GM04503 (cell line): ENCODE results near the gene CR1.
"Not testable (repeated sequence)": the region's sequence is repeated elsewhere in the genome, so short reads cannot be mapped to it uniquely, and the experiment has no call there.

Experiments used
- DNase-seq: peaks from one replicate; pipeline ENCODE4 v3.0.0-alpha.2; 2012; ENCODE audit warnings: low read depth

The CR1 gene

DNA sequence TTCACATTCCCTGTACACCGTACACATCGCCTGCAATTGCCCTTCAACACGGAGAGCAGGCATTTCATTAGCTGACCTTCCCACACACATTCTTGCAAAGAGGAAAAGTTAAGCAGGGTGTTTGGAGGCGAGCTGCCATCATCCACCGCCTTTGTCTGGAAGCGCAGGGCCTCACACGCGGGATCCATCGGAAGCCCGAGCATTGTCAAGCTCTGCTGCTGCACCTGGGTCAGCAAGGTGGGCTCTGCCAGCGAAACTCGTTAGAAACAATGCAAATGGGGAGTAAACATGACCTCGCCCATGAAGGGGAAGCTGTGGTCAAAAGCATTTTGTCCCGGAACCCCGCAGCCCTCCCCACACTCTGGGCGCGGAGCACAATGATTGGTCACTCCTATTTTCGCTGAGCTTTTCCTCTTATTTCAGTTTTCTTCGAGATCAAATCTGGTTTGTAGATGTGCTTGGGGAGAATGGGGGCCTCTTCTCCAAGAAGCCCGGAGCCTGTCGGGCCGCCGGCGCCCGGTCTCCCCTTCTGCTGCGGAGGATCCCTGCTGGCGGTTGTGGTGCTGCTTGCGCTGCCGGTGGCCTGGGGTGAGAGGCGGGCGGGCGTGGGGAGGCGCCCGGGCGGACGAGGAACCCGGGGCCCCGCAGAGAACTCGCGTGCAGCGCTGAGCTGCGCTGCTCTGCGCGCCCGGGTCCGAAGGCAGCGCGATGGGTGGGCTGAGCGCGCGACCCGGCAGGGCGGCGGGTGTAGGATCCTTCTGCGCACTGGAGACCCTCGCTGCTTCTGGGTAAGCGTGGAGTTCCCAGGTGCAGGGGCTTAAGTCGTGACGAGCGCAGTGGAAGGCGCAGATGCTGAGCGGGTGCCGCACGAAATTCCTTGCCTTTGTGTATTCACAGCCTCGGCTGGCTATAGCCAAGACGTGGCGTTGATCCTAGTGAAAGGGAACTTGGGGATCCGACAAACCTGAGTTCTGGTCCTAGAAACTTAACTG lies at the start of gene CR1:
CR1 (plus strand) TSS at position 357 of the 992 bp plus-strand sequence; CDS start at position 468, 111 bp downstream.
- DNase-seq: no peak

DNA sequence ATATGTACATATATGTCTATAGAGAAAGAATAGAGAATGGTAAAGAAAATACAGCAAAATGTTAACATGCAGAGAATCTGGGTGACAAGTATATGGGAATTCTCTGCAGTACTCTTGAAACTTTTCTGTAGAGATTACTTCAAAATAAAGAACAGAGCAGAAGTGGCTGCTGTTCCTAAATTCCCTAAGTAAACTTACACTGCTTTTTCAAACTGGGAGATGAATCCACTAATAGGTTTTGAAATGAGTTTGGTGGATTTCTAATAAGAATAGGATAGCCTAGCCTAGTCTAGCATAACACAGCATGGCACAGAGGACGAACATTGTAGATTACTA lies 42.3 kb upstream of the CR1 start:
- no peak for DNase-seq

GRCh38 chr1:207454046-207454964 lies 41.7 kb upstream of the CR1 start, which contains the start of gene CR2:
TSS of gene CR2 (plus strand) at chr1:207454328. CDS start at chr1:207454419, 91 bp downstream.
- DNase-seq: no peak

DNA sequence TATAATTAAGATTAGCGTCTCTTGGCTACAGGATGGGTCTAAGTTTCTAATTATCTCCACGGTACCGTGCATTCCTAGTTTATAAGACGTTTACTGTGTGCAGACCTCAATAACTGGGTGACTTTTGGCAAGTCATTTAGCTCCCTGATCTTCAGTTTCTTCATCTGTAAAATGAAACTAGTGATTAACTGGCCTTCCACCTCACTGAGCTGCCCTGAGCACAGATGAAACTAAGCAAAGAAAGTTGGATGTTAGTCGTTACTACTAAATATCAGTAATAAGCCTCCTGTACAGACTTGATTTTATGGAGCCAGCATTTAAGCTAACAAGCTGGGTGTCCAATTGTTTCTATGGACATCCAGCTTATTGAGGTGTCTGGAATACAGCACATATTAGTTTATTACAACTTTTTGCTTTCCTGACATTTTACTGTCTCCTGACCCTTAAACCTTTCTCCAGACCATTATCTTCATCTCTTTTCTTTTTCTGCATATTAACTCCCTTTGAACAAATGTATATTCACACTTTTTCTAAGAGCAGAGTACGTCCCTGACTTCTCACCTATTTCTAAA lies 40.7 kb upstream of the CR1 start:
- no peak for DNase-seq

DNA sequence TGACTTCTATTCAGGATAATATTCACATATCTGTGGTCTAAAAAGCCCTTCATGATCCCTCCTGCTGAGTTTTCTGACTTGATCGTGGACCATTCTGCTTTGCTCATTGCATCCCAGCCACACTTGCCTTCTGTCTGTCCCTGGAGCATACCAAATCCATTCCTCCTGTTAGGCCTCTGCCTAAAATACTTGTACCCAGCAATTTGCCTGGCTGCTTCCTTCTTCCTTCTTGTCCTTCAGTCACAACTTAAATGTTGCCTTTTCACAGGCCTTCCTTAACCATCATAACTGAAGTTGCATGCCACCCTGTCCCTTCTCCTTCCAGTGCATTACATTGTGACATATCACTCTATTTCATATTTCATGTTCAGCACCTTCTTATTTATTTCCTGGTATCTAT lies 37.5 kb upstream of the CR1 start:
- no peak for DNase-seq

GRCh38 chr1:207459008-207459407 lies 36.9 kb upstream of the CR1 start:
- DNase-seq: no peak

- no peak for DNase-seq
Measured at GRCh38 chr1:207461649-207462048, 34.3 kb upstream of the CR1 start.

DNA sequence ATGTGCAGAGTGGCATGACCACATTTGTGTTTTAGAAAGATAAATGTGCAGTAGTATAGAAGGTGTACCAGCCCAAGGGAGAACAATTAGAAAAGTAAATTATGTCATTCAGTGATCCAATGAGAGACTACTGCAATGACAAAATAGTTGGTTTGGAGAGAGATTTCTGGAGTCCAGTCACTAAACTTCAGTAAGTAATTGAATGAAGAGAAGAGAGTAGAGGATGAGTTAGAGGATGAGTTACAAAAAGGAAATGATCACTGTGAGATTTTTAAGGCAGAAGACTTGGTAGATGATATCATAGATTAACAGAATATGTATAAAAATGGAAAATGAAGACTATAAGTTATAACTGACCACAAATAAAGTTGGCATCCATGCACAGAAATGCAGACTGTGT lies 33.4 kb upstream of the CR1 start:
- no peak for DNase-seq

DNA sequence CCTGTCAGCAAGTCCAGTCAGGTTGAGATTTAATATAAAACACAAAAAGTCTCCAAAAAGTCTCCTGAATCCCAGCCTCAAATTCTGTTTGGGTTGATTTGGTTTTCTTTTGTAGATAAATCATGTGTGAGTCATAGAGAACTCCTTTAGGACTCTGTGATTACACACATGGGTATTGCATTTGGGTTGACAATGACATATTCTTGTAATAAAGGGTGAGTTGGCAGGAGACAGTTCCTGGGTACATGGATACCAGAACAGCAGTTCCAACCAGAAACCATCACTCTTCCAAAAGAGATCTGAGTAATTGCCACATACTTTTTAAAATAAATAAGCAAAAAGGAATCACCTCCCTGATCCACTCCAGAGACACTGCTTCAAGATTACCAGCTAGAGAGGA lies 32.9 kb upstream of the CR1 start:
- peak; percentile 1 for DNase-seq

GRCh38 chr1:207463571-207463970 lies 32.4 kb upstream of the CR1 start:
- DNase-seq: no peak

DNA sequence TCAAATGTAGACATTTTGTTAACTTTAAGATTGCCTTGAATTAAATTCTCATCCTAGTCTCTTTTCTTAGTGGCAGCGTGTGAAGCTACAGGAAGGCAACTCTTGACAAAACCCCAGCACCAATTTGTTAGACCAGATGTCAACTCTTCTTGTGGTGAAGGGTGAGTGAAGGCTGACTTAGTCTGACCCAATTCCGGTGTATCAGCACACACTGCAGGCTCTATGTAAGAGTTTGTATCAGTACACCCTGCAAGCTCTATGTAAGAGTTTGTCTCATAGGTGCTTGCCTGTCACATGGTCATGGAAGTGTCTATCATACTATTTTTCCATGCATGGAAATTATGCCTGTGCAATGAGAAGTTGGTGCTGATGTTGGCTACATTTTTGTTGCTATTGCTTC lies 25.0 kb upstream of the CR1 start:
- DNase-seq: no peak

GRCh38 chr1:207474210-207474609 lies 21.7 kb upstream of the CR1 start:
- no peak for DNase-seq

- no peak for DNase-seq
Measured at GRCh38 chr1:207486198-207486597, 9.8 kb upstream of the CR1 start.

- DNase-seq: no peak
Measured at GRCh38 chr1:207487636-207488035, 8.3 kb upstream of the CR1 start.

DNA sequence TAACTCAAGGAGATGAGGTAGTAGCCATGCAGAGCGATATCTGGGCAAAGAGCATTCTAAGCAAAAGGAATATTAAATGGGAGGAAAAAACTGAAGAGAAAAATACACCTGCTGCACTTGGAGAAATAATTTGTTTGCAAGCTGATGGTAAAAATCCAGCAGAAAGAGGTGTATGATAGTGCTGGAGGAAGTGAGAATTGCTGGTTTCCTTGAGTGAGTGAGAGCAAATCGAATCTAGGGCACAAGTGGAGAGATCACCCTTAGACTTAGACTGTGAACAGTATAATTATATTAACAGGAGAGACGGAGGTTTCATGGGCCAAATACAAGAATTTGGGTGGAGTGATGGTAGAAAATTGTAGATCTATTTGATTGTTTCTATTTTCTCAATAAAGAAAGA lies 2.7 kb upstream of the CR1 start:
- no peak for DNase-seq

GRCh38 chr1:207494171-207494570 lies 1.8 kb upstream of the CR1 start:
- no peak for DNase-seq

GRCh38 chr1:207495281-207495680 lies 676 bp upstream of the CR1 start:
- DNase-seq: not testable (repeated sequence)

DNA sequence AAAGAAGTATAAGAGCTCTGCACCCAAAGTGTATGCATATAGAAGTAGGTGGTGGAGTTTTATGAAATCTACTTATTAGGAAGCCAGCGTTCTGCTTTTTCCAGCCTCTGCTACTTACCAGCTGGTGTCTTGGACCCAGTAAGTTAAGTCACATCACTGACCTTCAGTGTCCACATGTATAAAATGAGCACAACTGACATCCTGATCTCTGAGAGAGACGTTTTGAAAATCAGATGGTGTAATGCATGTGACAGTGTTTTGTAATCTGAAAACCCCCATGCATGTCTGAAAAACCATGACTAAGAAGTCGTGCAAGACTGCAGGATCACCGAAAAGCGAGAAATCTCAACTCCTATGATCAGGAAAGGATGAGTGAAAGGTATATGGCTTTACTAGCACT lies 2.0 kb downstream of the CR1 start:
- no peak for DNase-seq

- DNase-seq: peak; percentile 5
Measured at GRCh38 chr1:207499573-207499972, 3.6 kb downstream of the CR1 start.

DNA sequence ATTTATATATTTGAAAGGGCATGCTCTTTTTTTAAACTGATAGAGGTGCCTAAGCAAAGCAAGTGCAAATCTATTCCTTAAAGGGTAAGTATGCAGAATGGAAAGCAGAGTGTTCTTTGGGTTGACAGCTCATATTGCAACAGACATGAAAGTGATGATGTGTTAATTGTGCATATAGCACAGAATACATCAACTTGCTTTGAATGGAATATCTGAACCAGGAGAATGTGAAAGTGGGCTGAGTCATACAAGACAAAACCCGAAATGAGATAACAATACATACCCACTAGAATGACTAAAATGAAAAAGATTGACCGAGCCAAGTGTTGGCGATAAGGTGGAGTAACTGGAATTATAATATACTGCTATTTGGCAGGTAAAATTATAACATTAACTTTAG lies 4.3 kb downstream of the CR1 start:
- DNase-seq: no peak

DNA sequence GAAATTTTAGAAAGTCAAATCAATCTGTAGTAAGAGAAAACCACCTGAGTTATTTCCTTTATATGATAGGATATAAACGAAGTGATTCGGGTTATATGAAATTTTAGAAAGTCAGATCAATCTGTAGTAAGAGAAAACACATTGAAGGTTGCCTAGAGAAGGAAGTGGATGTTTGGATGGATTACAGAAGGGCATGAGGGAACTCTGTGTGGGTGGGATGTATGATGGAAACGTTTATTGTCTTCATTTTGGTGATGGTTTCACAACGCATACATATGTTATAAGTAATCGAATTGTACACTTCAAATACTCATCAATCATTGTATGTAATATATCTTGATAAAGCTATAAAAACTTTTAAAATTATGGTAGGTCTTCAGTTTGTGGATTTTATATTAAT lies 5.1 kb downstream of the CR1 start:
- no peak for DNase-seq

DNA sequence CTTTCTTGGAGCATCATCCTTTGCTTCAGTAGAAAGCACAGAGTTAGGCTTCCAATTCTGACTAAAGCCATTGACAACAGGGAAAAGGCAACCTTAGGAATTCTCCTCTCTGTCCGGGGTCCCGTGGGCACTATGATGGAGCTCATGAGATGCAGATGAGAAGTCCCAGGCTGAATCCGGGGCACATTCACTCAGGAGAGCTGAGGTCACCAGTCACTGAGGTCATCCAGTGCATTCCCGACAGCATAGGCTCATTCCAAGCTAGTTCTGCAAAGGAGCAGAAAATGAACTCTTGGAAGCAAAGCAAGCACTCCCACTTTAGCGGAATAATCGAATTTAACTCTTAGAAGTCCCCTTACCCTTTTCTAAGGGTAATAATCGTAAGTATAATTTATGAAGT lies 6.8 kb downstream of the CR1 start:
- no peak for DNase-seq

DNA sequence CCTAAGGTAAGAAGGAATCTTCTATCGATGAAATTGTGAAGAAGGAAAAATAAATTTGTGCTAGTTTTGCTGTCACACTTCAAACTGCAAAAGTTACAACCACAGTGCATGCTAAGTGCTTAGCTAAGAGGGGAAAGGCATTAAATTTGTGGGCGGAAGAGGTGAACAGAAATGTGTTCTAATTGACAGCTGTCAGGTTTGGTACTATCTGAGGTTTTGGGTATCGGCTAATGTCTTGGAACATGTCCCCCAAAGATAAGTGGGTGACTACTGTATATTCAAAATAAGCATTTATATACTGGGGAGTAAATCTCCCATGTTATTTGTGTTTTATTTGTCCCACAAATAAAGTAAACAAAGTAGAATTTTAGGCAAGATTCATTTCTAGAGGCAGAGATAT lies 8.0 kb downstream of the CR1 start:
- DNase-seq: no peak
